EH (cell line): Measurements from ENCODE around the gene GABARAPL1.
A peak's percentile ranks its signal among the peaks of the same experiment; 100 is the strongest.
"Not testable (repeated sequence)": the region's sequence is repeated elsewhere in the genome, so short reads cannot be mapped to it uniquely, and the experiment has no call there.

ENCODE experiments used
- DNase-seq: peaks from one replicate; pipeline ENCODE4 v3.0.0-alpha.2; 2015; ENCODE audit warnings: low read depth

Gene GABARAPL1

GRCh38 chr12:10212739-10213131, at the start of gene GABARAPL1:
TSS of gene GABARAPL1 (plus strand) at chr12:10212877. CDS start at chr12:10213130, 253 bp downstream.
- peak; percentile 86 for DNase-seq

GRCh38 chr12:10163084-10163483, 49.6 kb upstream of the GABARAPL1 start:
- no peak for DNase-seq

GRCh38 chr12:10165421-10165820, 47.3 kb upstream of the GABARAPL1 start:
- DNase-seq: peak; percentile 78

GRCh38 chr12:10167599-10167998, 45.1 kb upstream of the GABARAPL1 start:
- DNase-seq: no peak

GRCh38 chr12:10169104-10169503, 43.6 kb upstream of the GABARAPL1 start:
- DNase-seq: peak; percentile 84

- peak; percentile 82 for DNase-seq
These were observed 42.5 kb upstream of the GABARAPL1 start for GRCh38 chr12:10170216-10170615.

- peak; percentile 70 for DNase-seq
These were observed 40.5 kb upstream of the GABARAPL1 start, which contains the start of gene OLR1 for GRCh38 chr12:10171973-10172728. TSS of gene OLR1 (minus strand) at chr12:10172132. CDS start at chr12:10172077, 55 bp downstream.

- DNase-seq: no peak
These were observed 37.6 kb upstream of the GABARAPL1 start for GRCh38 chr12:10174986-10175614.

GRCh38 chr12:10175846-10176636, 36.6 kb upstream of the GABARAPL1 start:
- DNase-seq: no peak

GRCh38 chr12:10178821-10179220, 33.9 kb upstream of the GABARAPL1 start, which contains the start of gene TMEM52B:
TSS of gene TMEM52B (plus strand) at chr12:10179032. CDS start at chr12:10179575, 543 bp downstream.
- DNase-seq: no peak

- peak; percentile 62 for DNase-seq
These were observed 32.9 kb upstream of the GABARAPL1 start for GRCh38 chr12:10179776-10180181.

GRCh38 chr12:10182354-10183049, 30.2 kb upstream of the GABARAPL1 start:
- peak; percentile 92 for DNase-seq

- peak; percentile 57 for DNase-seq
These were observed 28.3 kb upstream of the GABARAPL1 start for GRCh38 chr12:10184261-10184843.

GRCh38 chr12:10186299-10186698, 26.4 kb upstream of the GABARAPL1 start:
- DNase-seq: no peak

- not testable (repeated sequence) for DNase-seq
These were observed 25.7 kb upstream of the GABARAPL1 start for GRCh38 chr12:10186958-10187357.

- DNase-seq: peak; percentile 70
These were observed 23.0 kb upstream of the GABARAPL1 start for GRCh38 chr12:10189653-10190052.

- DNase-seq: peak; percentile 83
These were observed 21.9 kb upstream of the GABARAPL1 start for GRCh38 chr12:10190558-10191388.

GRCh38 chr12:10191865-10192264, 20.8 kb upstream of the GABARAPL1 start:
- DNase-seq: peak; percentile 95

- peak; percentile 59 for DNase-seq
These were observed 18.5 kb upstream of the GABARAPL1 start for GRCh38 chr12:10194160-10194670.

GRCh38 chr12:10196210-10196609, 16.5 kb upstream of the GABARAPL1 start:
- no peak for DNase-seq
